ENCODE measurements around the gene VAPB. TPM values are rescaled to one million over a fixed set of nuclear protein-coding genes. Genes with fewer than 3 reads are reported as not detected.

VAPB gene
- total RNA-seq, 1 experiment from 2014 or later = 51.1 TPM

GRCh38 chr20:58449681-58450221 is 60.7 kb downstream of the VAPB start:
- Histone ChIP-seq H3K9ac (ENCODE audit: low read length) (no peak overlapping the region), H3K4me2 (ENCODE audit: low read length) (no peak overlapping the region), H3K4me3 (replicated peaks in 1 of 2; ENCODE audit: low read depth in 1 of 2, low read length in 2 of 2) (no peak overlapping the region), H3K27me3 (ENCODE audit: insufficient read depth, low read length) (no peaks in the 10 kb centered on the region), H3K9me3 (ENCODE audit: control insufficient read depth in 1 of 2, insufficient read depth in 1 of 2, low read depth in 1 of 2, low read length in 2 of 2) (no peaks in the 10 kb centered on the region; a peak in 1 of 4 replicates), H3K27ac (ENCODE audit: low read depth, low read length) (no peak overlapping the region), H3K9me2 (ENCODE audit: insufficient read depth) (no peaks in the 10 kb centered on the region), H3K79me2 (ENCODE audit: insufficient read depth, low read length) (no peaks in the 10 kb centered on the region), H3K36me3 (ENCODE audit: control insufficient read depth in 1 of 2, insufficient read depth in 2 of 2, low read length in 2 of 2) (peaks cover 4% of the 10 kb centered on the region in 2 experiments; a peak in 3 of 4 replicates), H4K20me1 (ENCODE audit: insufficient read depth) (no peaks in the 10 kb centered on the region), H2AFZ (ENCODE audit: low read depth, low read length, poor library complexity, severe bottlenecking) (no peak overlapping the region), H3K4me1 (ENCODE audit: control insufficient read depth in 1 of 2, insufficient read depth in 2 of 2, low read length in 2 of 2) (no peaks in the 10 kb centered on the region)
- POLR2A ChIA-PET = no interaction called here
- no peak for ATAC-seq
- intact Hi-C loops (cut with micrococcal nuclease) = no loop called here
- no TSS peak for BruUV-seq (replicated peaks)
- RAD21 ChIA-PET (ENCODE audit: low non-redundant PET in 1 of 2, low total read pairs in 2 of 2, uncharacterized antibody in 2 of 2, unreplicated experiment in 2 of 2) = no interaction called here
- CTCF ChIA-PET = no interaction called here
- no peak for DNase-seq (ENCODE audit: low read depth, low spot score)
- no peak for TF ChIP-seq TCF7L2 (IDR thresholded peaks at IDR 0.05; ENCODE audit: borderline replicate concordance, extremely low read depth, insufficient read depth, insufficient read length)
- TF ChIP-seq CBX3 (IDR thresholded peaks at IDR 0.05; ENCODE audit: low read depth) = no peak
- no peak for TF ChIP-seq POLR2A (IDR thresholded peaks at IDR 0.05; ENCODE audit: borderline replicate concordance, extremely low read depth, insufficient read depth, insufficient read length)
- TF ChIP-seq JUND (IDR thresholded peaks at IDR 0.05) = no peak
- no peak for TF ChIP-seq ZBTB33 (IDR thresholded peaks at IDR 0.05; ENCODE audit: extremely low read depth, insufficient replicate concordance, low read length)
- TF ChIP-seq ELF1 (IDR thresholded peaks at IDR 0.05; ENCODE audit: borderline replicate concordance, low read depth) = no peak
- TF ChIP-seq POLR2AphosphoS5 (IDR thresholded peaks at IDR 0.05; ENCODE audit: low read depth, low read length) = no peak
- TF ChIP-seq SIN3A (IDR thresholded peaks at IDR 0.05; ENCODE audit: low read depth) = no peak
- no peak for TF ChIP-seq MAX (IDR thresholded peaks at IDR 0.05)
- TF ChIP-seq RAD21 (IDR thresholded peaks at IDR 0.05; ENCODE audit: low read depth) = no peak
- TF ChIP-seq EZH2phosphoT487 (IDR thresholded peaks at IDR 0.05; ENCODE audit: borderline replicate concordance) = no peak
- no peak for TF ChIP-seq ATF3 (IDR thresholded peaks at IDR 0.05)
